HG02973 (cell line): Measurements from ENCODE around the gene PPP2R5A.

Experiments used
- ATAC-seq: cut with Tn5 transposase; IDR thresholded peaks from one replicate; pipeline ENCODE4 v1.9.1; 2021; ENCODE audit warnings: moderate library complexity; ENCODE audit not compliant: unreplicated experiment

The PPP2R5A gene

DNA sequence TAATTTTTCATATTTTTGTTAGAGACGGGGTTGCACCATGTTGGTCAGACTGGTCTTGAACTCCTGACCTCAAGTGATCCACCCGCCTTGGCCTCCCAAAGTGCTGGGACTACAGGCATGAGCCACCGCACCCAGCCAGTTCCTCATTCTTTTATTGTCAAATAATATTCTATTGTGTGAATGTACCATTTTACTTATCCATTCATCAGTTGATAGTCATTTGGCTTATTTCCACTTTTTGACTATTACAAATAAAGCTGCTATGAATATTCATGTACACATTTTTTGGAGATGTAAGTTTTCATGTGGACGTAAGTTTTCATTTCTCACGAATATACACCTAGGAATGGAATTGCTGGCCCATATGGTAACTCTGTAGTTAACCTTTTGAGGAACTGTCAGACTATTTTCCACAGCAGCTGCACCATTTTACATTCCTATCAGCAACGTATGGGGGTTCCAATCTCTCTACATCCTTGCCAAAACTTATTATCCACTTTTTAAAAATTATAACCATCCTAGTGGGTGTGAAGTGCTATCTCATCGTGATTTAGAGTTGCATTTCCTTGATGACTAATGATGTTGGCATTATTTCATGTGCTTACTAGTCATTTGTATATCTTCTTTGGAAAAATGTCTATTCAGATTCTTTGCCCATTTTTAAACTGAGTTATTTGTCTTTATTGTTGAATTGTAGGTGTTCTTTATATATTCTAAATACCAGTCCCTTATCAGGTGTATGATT lies 116.8 kb downstream of the PPP2R5A start:
- no peak for ATAC-seq

DNA sequence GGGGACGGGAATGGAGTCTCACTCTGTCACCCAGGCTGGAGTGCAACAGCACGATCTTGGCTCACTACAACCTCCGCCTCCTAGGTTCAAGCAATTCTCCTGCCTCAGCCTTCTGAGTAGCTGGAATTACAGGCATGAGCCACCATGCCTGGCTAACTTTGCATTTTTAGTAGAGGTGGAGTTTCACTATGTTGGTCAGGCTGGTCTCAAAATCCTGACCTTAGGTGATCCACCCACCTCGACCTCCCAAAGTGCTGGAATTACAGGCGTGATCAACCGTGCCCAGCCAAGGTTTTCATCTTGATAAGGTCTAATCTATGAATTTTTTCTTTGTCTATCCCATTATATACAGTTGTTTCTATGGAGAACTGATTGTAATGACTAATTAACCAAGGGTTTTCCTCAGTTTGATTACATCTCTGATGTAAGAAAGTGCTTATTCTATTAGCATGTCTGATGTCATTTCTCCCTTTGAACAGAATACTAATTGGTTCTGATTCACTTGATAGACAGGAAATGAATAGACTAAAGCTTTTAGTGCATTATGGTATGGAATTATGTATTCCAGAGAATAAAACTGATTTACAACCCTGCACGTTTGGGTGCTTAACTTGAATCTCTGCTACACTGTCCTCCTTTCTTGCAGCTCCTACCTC lies 117.6 kb downstream of the PPP2R5A start:
- ATAC-seq: no peak

DNA sequence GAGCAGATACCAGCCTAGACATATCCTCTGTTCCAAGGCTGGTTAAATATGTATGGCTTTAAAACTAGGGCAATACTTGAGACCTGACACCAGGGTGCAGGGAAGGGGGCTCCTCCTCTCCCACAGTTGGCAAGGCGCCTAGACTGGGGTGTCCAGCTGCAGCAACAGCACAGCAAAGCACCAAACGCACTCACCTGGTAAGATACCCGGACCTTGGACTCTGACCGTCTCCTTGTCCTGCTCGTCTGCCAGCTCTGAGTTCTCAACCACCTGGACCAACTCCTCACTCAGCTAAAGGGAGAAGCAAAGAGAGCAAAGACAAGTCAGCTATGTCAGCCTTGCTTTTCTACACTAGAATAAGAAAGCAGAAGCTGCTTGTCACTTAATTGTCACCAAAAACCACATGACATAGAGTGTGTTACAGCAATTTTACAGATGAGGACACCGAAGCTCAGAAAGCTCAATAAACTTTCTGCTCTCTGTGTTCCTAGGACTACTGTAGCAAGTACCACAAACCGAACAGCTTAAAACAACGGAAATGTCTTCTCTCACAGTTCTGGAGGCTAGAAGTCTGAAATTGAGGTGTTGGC lies 125.1 kb downstream of the PPP2R5A start:
- ATAC-seq: no peak
